A172 (cell line): ENCODE results near the gene SERAC1. TPM values are rescaled to one million over a fixed set of nuclear protein-coding genes. Genes with fewer than 3 reads are reported as not detected.

Experiments used
- total RNA-seq: library from RNA; depleted of rRNA; stranded (reverse); fragments of >200 nt; shearing (Covaris generic); gene quantifications from 2 replicates; pipeline ENCODE4 v1.2.3, GENCODE V29; 2014; rRNA removed

SERAC1 gene
- total RNA-seq, 1 experiment from 2014 or later, result 11.0 TPM

Other genes with a start within 250 kb of the SERAC1 start
- gene SYNJ2, start 186.4 kb downstream of the SERAC1 start, total RNA-seq, result 34.0 and 53.7 TPM in 2 replicates
- gene GTF2H5, start 88 bp upstream of the SERAC1 start, total RNA-seq, result 8.5 and 14.9 TPM in 2 replicates
- 47.7 and 68.4 TPM in 2 replicates for gene TULP4, start 144.2 kb upstream of the SERAC1 start, total RNA-seq